GM18505 (cell line): ENCODE data around the gene KIF18B.

Experiments used
- ATAC-seq: cut with Tn5 transposase; IDR thresholded peaks from one replicate; pipeline ENCODE4 v1.9.1; 2021; ENCODE audit not compliant: unreplicated experiment
- POLR2A ChIP-seq: IDR thresholded peaks from 4 replicates; pipeline ENCODE4 v1.6.1; 2011; ENCODE audit warnings: borderline replicate concordance; ENCODE audit not compliant: insufficient read depth, insufficient read length; ENCODE audit errors: extremely low read depth

The KIF18B gene

DNA sequence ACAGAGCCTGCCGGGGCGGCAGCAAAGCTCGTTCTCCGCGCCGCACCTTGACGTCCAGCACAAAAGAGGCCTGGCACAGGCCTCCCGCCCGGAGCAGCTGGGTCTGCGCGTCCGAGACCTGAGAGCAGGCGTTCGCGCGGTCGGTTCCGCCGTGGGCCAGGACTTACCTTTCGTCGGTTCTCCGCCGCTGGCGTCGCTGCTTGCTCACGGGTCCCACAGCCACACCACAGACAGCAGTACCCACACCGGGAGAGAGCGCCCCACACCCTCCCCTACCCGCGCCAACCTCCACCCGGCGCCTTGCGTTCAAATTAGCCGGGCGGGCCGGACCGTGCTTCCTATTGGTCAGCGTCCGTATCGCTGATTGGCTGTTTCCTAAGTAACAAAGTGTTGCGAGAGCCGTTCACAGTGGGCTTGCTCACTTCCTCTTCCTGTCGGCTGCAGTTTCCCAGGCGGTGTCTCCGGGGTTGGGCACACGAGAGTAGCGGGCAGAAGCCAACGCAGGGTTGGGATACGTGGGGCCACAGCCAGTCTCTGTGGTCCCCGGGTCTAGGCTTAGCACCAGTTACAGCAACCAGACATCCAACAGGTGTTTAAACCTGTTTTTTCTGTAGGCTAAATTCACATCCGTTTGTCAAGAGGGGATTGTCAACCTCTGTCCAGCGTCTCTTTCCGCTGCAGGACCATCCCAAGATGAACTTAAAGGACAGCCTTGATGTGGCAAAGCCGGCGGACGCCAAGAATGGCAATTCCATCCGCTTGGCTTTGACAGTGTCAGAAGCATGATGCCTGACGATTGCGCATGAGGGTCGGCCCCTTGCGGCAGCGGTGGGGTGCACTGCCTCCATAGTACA is at the start of gene KIF18B:
Gene KIF18B (minus strand): TSS at position 313 of the 854 bp plus-strand sequence. CDS start 11,429 bp downstream, outside the sequence.
- ATAC-seq: peak; percentile 91
- TF ChIP-seq POLR2A: peak; percentile 96

DNA sequence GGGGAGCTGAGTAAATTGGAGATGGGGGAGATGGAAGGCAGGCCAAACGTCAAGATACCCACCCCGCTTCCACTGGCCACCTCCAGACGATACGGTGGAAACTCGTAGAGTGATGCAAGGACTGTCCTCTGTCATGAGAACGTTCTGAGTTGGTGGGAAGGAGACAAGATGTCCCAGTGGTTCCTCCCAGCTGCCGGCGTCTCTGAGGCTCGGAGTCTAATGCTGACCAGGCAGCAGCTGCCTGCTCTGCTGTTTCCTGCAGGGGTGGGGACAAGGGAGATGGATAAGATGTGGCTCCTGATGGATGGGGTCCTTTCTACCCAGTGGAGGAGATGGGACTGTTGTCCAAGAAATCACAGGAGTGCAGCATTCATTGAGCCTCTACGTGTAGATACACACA is 48.7 kb upstream of the KIF18B start:
- TF ChIP-seq POLR2A: no peak
- no peak for ATAC-seq

DNA sequence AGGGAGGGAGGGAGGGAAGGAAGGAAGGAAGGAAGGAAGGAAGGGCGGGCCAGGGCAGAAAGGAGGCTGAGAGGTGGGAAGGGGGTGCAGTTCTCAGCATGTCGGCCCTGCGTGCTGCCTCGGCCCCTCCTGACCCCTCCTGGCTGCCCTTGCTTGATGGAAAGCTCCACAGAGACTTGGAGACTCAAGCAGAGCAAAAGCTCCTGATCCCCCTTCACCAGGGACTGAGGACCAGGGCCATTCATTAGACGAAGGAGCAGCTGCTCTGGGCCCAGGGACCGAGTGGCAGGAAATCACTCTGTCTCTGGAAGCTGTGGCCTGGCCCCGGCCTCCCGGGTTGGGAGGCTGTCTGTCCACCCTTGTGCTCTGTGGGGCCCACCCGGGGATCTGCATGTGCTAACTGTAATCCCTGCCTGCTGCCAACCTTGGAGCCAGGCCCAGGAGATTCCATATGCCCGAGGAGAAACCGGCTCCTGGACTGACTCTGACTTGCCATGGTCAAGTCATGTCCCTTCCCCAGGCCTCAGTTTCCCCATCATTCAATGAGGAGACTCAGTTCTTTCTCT is 47.9 kb upstream of the KIF18B start:
- no peak for TF ChIP-seq POLR2A
- ATAC-seq: no peak

DNA sequence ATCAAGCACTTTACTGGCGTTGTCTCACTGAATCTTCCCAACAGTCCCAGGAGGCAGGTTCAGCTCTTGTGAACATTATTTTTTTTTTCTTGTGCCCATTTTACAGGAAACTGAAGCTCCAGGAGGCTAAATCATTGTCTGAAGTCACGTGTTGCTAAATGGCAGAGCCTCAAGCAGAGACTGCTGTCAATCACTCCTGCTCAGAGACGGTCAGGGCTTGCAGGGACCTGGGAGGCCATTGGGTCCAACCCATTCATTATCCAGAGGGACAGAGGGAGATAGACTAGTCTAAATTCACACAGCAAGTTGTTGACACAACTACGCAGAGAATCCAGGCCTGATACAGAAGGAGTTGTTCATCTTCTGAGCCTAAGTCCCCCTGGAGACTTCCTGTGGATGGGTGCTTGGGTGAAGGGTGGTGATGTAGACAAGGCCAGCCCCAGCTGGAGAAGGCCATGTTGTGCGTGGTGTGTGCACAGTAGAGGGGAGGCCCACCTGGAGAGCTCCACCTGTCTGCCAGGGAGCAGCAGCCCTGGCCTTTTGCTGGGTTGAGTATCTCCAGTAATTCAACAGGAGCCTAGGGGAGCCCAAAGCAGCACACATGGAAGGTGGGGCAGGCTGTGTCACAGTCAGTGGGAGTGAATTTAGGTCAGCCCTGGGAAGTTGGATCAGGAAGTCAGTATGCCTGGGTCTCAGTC is 44.8 kb upstream of the KIF18B start:
- TF ChIP-seq POLR2A: no peak
- ATAC-seq: no peak

DNA sequence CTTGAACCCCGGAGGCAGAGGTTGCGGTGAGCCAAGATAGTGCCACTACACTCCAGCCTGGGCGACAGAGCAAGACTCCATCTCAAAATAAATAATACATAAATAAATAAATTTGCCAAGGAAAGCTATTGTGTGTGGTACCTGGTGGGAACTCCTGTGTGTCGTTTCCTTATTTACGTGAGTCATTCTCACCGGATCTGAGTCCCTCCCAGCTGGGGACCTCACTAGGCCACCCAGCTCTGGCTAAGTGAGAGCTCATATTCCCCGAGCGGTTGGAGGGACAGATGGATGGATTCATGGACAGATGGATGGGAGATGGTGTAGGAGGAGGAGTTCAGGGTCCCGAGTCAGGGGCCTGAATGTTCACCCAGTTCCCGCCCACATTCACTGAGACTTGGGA is 43.4 kb upstream of the KIF18B start:
- TF ChIP-seq POLR2A: no peak
- no peak for ATAC-seq

DNA sequence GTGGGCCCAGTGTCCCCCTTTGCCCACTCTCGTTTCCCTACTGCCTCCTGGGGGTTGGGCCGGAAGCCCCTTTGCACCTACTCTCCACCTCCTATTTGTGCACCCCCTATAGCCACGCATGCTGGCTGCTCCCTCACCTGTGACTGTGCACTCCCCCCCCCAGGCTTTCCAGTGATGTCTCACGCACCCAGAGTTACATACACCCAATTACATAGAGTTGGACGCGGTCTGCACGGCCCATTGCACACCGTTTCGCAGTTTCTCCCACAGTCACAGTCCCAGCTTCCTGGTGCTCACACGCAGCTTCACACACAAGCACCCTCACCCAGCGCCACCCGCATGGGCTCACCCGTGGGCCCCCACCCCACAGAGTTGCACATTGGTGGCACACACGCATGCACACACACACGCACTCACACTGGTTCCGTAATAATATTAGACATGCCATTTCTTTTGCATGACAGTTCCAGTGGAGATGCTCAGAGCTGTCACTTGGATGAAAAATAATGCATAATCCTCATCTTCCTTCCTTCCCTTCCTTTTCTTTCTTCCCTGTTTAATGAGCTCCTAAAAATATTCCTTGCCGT is 42.1 kb upstream of the KIF18B start:
- no peak for TF ChIP-seq POLR2A

DNA sequence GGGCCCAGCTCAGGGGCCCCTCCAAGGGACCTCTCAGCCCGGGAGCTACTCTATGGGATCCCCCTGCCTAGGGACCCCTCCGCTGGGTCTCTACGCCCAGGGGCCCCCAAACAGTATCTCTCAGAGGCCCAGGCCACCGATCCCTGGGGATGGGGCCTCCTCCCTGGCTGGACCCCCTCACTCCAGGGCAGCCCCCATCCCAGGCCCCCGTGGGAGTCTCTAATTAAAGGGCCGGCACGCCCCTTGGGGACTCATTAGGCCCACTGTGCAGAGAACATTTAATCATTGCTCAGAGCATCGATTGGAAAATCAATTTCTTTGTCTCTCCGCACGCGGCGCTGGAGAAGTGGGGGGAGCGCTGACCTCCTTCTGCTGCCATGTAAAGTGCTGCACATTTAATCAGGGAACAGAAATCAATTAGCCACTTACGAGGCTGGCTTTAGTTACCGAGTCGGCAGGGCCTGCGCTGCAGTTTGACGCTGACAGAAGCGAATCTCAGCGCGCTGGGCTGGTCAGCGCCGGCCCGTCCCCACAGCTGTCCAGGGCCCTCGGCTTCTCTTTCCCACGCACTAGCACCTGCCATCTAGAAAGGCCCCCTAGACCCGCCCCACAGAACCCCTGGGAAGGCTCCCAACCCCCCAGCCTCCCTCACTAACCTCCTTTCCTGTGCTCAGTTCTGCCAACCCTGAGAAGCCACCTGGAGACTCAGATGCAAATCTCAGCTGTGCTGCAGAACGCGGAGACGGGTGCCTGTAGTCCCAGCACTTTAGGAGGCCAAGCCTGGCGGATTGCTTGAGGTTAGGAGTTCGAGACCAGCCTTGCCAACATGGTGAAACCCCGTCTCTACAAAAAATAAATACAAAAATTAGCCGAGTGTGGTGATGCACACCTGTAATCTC is 40.7 kb upstream of the KIF18B start:
- no peak for ATAC-seq
- TF ChIP-seq POLR2A: no peak

More for the DNA sequence above, 42.1 kb upstream of the KIF18B start:
- ATAC-seq: no peak

DNA sequence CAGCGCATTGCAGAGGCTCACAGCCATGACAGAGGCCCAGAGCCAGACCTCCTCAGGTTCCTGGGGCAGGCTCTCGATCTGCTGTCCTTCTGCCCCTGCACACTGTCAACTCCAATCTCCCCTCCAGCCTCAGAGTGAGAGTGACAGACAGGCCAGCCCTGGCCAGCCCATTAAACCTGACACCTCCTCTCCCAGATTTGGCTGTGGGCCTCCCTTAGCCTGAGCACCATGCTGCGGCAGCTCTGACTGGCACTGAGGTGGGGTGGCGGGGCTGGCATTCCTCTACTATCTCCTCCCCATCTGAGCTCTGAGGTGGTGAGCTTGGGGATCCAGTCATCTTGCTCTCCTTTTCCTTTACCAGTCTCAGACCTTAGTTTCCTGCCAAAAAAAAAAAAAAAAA is 36.0 kb upstream of the KIF18B start:
- no peak for TF ChIP-seq POLR2A

DNA sequence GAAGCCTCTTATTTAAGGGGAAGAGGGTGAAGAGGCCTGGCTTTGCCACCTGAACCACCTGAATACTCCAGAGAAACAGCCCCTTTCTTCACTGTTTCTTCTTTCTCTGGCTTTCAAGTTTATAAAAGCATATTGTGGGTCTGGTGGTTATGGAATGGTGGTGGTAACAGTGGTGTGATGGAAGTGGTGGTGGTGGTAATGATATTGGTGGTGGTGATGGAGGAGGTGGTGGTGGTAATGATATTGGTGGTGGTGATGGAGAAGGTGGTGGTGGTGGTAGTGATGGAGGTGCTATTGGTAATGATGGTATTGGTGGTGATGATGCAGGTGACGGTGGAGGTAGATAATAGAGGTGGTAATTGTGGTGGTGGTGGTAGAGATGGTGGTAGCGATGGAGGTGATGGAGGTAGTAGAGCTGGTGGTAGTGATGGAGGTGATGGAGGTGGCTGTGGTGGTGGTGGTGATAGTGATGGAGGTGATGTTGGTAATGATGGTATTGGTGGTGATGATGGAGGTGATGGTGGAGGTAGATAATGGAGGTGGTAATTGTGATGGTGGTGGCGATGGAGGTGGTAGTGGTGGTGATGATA is 34.6 kb upstream of the KIF18B start:
- no peak for ATAC-seq
- no peak for TF ChIP-seq POLR2A

More for the DNA sequence above, 36.0 kb upstream of the KIF18B start:
- no peak for ATAC-seq

DNA sequence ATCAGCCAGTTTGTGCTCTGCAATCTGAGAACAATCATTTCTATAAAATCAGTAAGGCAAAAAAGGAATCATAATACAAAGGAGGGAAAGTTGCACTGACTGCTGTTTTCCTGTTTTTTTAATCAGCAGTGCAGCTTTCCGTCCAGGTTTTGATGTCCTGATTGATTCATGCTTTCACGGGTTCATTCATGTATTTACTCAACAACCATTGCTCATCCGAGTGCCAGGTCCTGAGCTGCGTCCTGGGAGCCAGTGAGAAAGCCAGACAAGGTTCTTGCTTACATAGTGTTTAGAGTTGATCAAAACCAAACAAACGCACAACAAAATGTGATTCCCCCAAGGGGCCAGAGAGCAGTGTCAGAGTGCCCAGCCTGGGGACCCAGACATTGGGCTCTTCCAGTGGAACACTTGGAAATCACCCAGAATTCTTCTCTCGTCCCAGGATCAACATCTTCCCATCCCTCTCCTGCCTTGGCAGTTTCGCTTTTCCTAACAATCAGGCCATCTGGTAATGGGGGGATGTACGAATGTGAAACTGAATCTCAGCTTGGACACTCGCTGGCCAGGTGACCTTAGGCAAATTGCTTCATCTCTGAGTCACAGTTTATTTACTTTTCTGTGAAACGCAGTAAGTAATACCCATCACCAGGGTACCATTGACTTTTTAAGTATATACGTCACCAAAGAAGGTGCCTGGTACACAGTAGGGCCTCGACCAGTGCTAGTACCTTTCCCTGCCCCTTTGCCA is 33.8 kb upstream of the KIF18B start:
- ATAC-seq: no peak

DNA sequence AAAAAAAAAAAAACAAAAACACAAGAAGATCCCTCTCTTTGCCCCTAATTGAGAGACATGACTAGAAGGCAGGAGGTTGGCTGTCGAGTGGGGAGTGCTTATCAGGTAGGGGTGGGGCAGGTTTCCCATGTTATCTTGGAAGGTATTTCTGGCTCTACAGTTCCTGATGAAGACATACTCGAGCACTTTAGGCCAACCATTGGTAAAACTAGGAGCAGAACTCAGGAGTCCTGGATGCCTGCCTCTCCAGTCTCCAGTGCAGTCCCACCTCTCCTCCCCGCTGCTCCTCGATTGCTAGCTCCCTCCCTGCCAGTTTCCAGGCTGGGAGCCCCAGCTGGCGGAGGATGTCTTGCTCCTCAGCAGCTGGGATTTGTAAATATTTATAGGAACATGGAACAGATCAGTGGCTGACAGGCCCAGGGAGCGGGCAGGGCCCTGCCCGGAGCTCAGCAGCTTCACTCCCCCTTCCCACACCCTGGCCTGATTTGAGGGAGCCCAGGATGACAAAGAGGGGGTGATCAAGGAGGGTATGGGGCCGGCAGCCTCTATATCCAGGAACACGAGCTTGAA is 31.9 kb upstream of the KIF18B start:
- no peak for ATAC-seq
- TF ChIP-seq POLR2A: no peak

More for the DNA sequence above, 33.8 kb upstream of the KIF18B start:
- TF ChIP-seq POLR2A: no peak

DNA sequence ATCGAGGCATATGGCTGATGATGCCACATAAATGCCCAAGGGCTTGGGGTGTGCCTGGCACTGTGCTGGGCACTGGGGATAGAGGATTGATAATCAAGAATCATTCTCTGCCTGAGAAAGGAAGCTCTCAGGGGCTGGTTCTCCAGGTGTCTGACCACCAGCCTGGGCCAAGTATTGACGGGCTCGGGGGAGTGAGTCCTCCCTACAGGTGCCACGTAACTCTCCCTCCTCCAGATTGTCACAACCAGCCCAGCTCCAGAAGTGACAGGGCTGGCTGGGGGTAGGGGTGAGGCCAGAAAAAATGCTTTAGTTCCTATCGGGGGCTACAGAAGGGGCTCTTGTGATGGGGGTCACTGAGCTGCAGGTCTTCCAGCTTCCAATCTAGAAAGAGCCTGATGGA is 31.2 kb upstream of the KIF18B start:
- ATAC-seq: no peak
- TF ChIP-seq POLR2A: no peak
